Measurements from ENCODE around the gene FBXW2.

Gene FBXW2

GRCh38 chr9:120761006-120761405 is 32.2 kb downstream of the FBXW2 start:
- Histone ChIP-seq H3K27me3 (ENCODE audit: insufficient read depth, low read length, poor library complexity, severe bottlenecking) (no peaks in the 10 kb centered on the region), H3K36me3 (ENCODE audit: insufficient read depth, low read length) (peaks cover 48% of the 10 kb centered on the region; the same call in 1 of the 2 replicates), H3K9me3 (ENCODE audit: insufficient read depth, low read depth, low read length) (no peaks in the 10 kb centered on the region), H3K4me2 (ENCODE audit: low read depth, low read length, poor library complexity, severe bottlenecking) (no peak overlapping the region), H3K4me3 (ENCODE audit: low read length, poor library complexity, severe bottlenecking) (no peak overlapping the region), H3F3A (ENCODE audit: low read depth) (0 out of 2 replicates have a peak, but pooled peaks cover 5% of the 10 kb centered on the region), H3K9me2 (replicated peaks; ENCODE audit: low read depth, low read length) (no peaks in the 10 kb centered on the region), H3K4me1 (ENCODE audit: insufficient read depth, low read length, poor library complexity, severe bottlenecking) (peaks cover 23% of the 10 kb centered on the region), H3K79me2 (ENCODE audit: insufficient read depth, low read length) (no peaks in the 10 kb centered on the region), H3K9ac (ENCODE audit: low read depth, low read length, poor library complexity, severe bottlenecking) (no peak overlapping the region), H2AFZ (ENCODE audit: low read length) (no peak overlapping the region), H4K20me1 (ENCODE audit: insufficient read depth, low read length, poor library complexity, severe bottlenecking) (no peaks in the 10 kb centered on the region)
- TF ChIP-seq EZH2phosphoT487 (IDR thresholded peaks at IDR 0.05; ENCODE audit: borderline replicate concordance) (no peak), CTCF (conservative IDR thresholded peaks at IDR 0.05; ENCODE audit: low read length) (no peak)

DNA sequence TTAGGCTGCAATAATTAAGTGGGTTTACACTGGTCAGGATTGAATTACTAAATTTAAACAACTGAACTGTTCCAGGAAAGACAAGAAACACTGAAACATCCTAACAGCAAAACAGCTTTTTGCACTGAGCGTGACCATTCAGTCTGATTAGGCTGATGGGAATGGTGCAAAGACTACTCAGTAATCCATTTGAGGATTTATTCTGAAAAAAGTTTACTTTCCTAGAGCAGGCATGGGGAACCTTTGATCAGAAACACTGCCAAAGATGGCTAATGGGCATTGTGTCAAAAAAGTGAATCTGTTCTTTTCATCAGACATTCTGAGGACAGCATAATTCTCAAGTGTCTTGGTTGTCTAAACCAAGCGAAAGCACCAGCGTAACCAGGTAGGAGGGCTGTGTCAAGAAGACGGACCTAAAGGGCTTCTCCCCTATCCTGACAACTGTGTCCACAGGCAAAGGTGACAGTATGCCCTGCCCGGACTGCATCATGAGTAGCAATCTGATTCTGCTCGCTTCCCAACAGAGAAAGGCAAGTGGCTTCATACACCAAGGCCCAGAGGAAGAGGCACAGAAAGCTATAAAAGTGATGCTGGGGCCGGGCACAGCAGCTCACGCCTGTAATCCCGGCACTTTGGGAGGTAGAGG is 33.3 kb downstream of the FBXW2 start:
- Histone ChIP-seq H3K4me2 (ENCODE audit: low read depth, low read length, poor library complexity, severe bottlenecking) (no peak overlapping the region), H3F3A (ENCODE audit: low read depth) (0 out of 2 replicates have a peak, but pooled peaks cover 5% of the 10 kb centered on the region), H2AFZ (ENCODE audit: low read length) (no peak overlapping the region), H3K4me3 (ENCODE audit: low read length, poor library complexity, severe bottlenecking) (no peak overlapping the region), H4K20me1 (ENCODE audit: insufficient read depth, low read length, poor library complexity, severe bottlenecking) (no peaks in the 10 kb centered on the region), H3K4me1 (ENCODE audit: insufficient read depth, low read length, poor library complexity, severe bottlenecking) (peaks cover 23% of the 10 kb centered on the region), H3K27me3 (ENCODE audit: insufficient read depth, low read length, poor library complexity, severe bottlenecking) (no peaks in the 10 kb centered on the region), H3K9ac (ENCODE audit: low read depth, low read length, poor library complexity, severe bottlenecking) (no peak overlapping the region), H3K9me2 (replicated peaks; ENCODE audit: low read depth, low read length) (no peaks in the 10 kb centered on the region), H3K9me3 (ENCODE audit: insufficient read depth, low read depth, low read length) (no peaks in the 10 kb centered on the region), H3K79me2 (ENCODE audit: insufficient read depth, low read length) (no peaks in the 10 kb centered on the region), H3K36me3 (ENCODE audit: insufficient read depth, low read length) (peaks cover 46% of the 10 kb centered on the region; the same call in 1 of the 2 replicates)
- TF ChIP-seq EZH2phosphoT487 (IDR thresholded peaks at IDR 0.05; ENCODE audit: borderline replicate concordance) (no peak), CTCF (conservative IDR thresholded peaks at IDR 0.05; ENCODE audit: low read length) (no peak)

GRCh38 chr9:120758544-120758943 is 34.7 kb downstream of the FBXW2 start:
- peaks cover 33% of the 10 kb centered on the region; the same call in 1 of the 2 replicates for H3K36me3 ChIP-seq (ENCODE audit: insufficient read depth, low read length)
- H3K9me3 ChIP-seq (ENCODE audit: insufficient read depth, low read depth, low read length): no peaks in the 10 kb centered on the region
- no peak overlapping the region for H3K4me2 ChIP-seq (ENCODE audit: low read depth, low read length, poor library complexity, severe bottlenecking)
- H3K27me3 ChIP-seq (ENCODE audit: insufficient read depth, low read length, poor library complexity, severe bottlenecking): no peaks in the 10 kb centered on the region
- no peaks in the 10 kb centered on the region for H4K20me1 ChIP-seq (ENCODE audit: insufficient read depth, low read length, poor library complexity, severe bottlenecking)
- TF ChIP-seq CTCF (conservative IDR thresholded peaks at IDR 0.05; ENCODE audit: low read length) (no peak), EZH2phosphoT487 (IDR thresholded peaks at IDR 0.05; ENCODE audit: borderline replicate concordance) (no peak)
- no peaks in the 10 kb centered on the region for H3K9me2 ChIP-seq (replicated peaks; ENCODE audit: low read depth, low read length)
- peaks cover 23% of the 10 kb centered on the region for H3K4me1 ChIP-seq (ENCODE audit: insufficient read depth, low read length, poor library complexity, severe bottlenecking)
- H3F3A ChIP-seq (ENCODE audit: low read depth): 0 out of 2 replicates have a peak, but pooled peaks cover 5% of the 10 kb centered on the region
- H3K79me2 ChIP-seq (ENCODE audit: insufficient read depth, low read length): no peaks in the 10 kb centered on the region
- no peak overlapping the region for H3K4me3 ChIP-seq (ENCODE audit: low read length, poor library complexity, severe bottlenecking)
- H3K9ac ChIP-seq (ENCODE audit: low read depth, low read length, poor library complexity, severe bottlenecking): no peak overlapping the region
- H2AFZ ChIP-seq (ENCODE audit: low read length): no peak overlapping the region

Measured in Loucy (cell line).